Central memory CD8-positive, alpha-beta T cell (primary cell): ENCODE data around the gene DDX1.
A peak's percentile ranks its signal among the peaks of the same experiment; 100 is the strongest.
"Not testable (repeated sequence)": the region's sequence is repeated elsewhere in the genome, so short reads cannot be mapped to it uniquely, and the experiment has no call there.

Experiments
- ATAC-seq: fragments of 150-1000 bp; cut with Tn5 transposase; replicated peaks from 2 replicates; pipeline ENCODE4 v1.10.0; 2022; ENCODE audit warnings: mild to moderate bottlenecking, moderate FRiP score, moderate number of reproducible peaks; ENCODE audit not compliant: poor library complexity, severe bottlenecking; ENCODE audit errors: extremely low read depth
- DNase-seq, 2 donors: peaks; one replicate each; pipeline ENCODE4 v3.0.0; 2021; ENCODE audit warnings: low spot score in 2 of 2
- H3K27ac Mint-ChIP-seq: one replicate; pipeline ENCODE4 v1.8.0; 2022; ENCODE audit warnings: low read depth, mild to moderate bottlenecking, moderate library complexity, mixed read lengths
- H3K27me3 Mint-ChIP-seq: one replicate; pipeline ENCODE4 v1.8.0; 2022; ENCODE audit warnings: mixed read lengths
- H3K36me3 Mint-ChIP-seq: one replicate; pipeline ENCODE4 v1.8.0; 2022; ENCODE audit warnings: mild to moderate bottlenecking, moderate library complexity, mixed read lengths; ENCODE audit not compliant: insufficient read depth
- H3K4me1 Mint-ChIP-seq: one replicate; pipeline ENCODE4 v1.8.0; 2022; ENCODE audit warnings: mixed read lengths
- H3K4me3 Mint-ChIP-seq: one replicate; pipeline ENCODE4 v1.8.0; 2022; ENCODE audit warnings: mild to moderate bottlenecking, moderate library complexity, mixed read lengths
- H3K9me3 Mint-ChIP-seq: one replicate; pipeline ENCODE4 v1.8.0; 2022; ENCODE audit warnings: mixed read lengths

The DDX1 gene

GRCh38 chr2:15606481-15607441 lies 15.1 kb downstream of the DDX1 start:
- Mint-ChIP-seq H3K4me1 (peaks cover 5% of the 10 kb centered on the region), H3K27ac (no peak overlapping the region), H3K4me3 (no peak overlapping the region), H3K36me3 (peaks cover 73% of the 10 kb centered on the region), H3K27me3 (no peaks in the 10 kb centered on the region), H3K9me3 (no peaks in the 10 kb centered on the region)
- DNase-seq (no peak), ATAC-seq (no peak)

DNA sequence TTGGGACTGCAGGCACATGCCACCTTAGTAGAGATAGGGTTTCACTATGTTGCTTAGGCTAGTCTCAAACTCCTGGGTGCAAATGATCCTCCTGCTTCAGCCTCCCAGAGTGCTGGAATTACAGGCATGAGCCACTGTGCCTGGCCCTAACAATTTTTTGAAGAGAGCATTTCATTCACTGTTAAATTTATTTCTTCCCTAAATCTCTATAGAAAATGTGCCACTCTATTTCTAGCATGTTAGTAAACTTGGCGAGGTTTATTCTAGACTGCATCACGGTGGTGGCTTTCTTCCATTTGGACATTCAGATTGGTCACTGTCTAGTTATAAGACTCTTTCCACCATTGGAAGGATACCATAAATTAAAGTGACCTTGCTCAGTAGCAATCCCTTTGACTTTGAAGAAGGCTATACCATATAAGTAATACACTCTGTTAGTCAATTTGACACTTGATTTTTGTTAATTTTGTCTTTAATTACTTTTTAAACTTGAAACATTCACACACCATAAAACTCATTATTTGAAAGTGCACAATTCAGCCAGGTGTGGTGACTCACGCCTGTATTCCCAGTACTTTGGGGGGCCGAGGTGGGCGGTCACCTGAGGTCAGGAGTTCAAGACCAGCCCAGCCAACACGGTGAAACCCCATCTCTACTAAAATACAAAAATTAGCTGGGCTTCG lies 16.2 kb downstream of the DDX1 start:
- DNase-seq, result no peak
- peaks cover 5% of the 10 kb centered on the region for H3K4me1 Mint-ChIP-seq
- no peak overlapping the region for H3K4me3 Mint-ChIP-seq
- H3K9me3 Mint-ChIP-seq, result no peaks in the 10 kb centered on the region
- no peak for ATAC-seq
- no peak overlapping the region for H3K27ac Mint-ChIP-seq
- H3K27me3 Mint-ChIP-seq, result no peaks in the 10 kb centered on the region
- H3K36me3 Mint-ChIP-seq, result peaks cover 62% of the 10 kb centered on the region

DNA sequence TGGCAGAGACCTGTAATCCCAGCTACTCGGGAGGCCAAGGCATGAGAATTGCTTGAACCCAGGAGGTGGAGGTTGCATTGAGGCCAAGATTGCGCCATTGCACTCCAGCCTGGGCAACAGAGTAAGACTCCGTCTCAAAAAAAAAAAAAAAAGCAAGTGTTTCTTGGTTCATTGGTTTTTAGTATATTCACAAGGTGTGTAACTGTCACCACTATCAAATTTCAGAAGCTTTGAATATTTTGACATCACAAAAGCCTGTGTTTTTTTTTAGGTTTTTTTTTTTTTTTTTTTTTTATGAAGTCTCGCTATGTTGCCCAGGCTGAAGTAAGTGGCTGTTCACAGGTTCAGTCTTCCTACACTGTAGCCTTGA lies 16.7 kb downstream of the DDX1 start:
- H3K4me3 Mint-ChIP-seq, result no peak overlapping the region
- H3K36me3 Mint-ChIP-seq, result peaks cover 61% of the 10 kb centered on the region
- H3K9me3 Mint-ChIP-seq, result no peaks in the 10 kb centered on the region
- DNase-seq, result no peak
- H3K27me3 Mint-ChIP-seq, result no peaks in the 10 kb centered on the region
- peaks cover 5% of the 10 kb centered on the region for H3K4me1 Mint-ChIP-seq
- H3K27ac Mint-ChIP-seq, result no peak overlapping the region
- no peak for ATAC-seq

- Mint-ChIP-seq H3K9me3 (no peaks in the 10 kb centered on the region), H3K4me1 (peaks cover 4% of the 10 kb centered on the region), H3K36me3 (peaks cover 60% of the 10 kb centered on the region), H3K4me3 (no peak overlapping the region), H3K27me3 (no peaks in the 10 kb centered on the region), H3K27ac (peak overlapping the region; percentile 8)
- ATAC-seq (no peak), DNase-seq (no peak)
Measured at GRCh38 chr2:15609341-15610042, 17.8 kb downstream of the DDX1 start.

GRCh38 chr2:15610430-15610952 lies 18.8 kb downstream of the DDX1 start:
- H3K27me3 Mint-ChIP-seq, result no peaks in the 10 kb centered on the region
- H3K9me3 Mint-ChIP-seq, result no peaks in the 10 kb centered on the region
- H3K4me1 Mint-ChIP-seq, result no peaks in the 10 kb centered on the region
- H3K36me3 Mint-ChIP-seq, result peaks cover 54% of the 10 kb centered on the region
- H3K4me3 Mint-ChIP-seq, result no peak overlapping the region
- no peak overlapping the region for H3K27ac Mint-ChIP-seq
- ATAC-seq (no peak), DNase-seq (no peak)

DNA sequence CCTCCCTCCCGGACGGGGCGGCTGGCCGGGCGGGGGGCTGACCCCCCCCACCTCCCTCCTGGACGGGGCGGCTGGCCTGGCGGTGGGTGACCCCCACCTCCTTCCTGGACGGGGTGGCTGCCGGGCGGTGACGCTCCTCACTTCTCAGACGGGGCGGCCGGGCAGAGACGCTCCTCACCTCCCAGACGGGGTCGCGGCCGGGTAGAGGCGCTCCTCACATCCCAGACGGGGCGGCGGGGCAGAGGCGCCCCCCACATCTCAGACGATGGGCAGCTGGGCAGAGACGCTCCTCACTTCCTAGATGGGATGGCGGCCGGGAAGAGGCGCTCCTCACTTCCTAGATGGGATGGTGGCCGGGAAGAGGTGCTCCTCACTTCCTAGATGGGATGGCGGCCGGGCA lies 20.4 kb downstream of the DDX1 start:
- not testable (repeated sequence) for ATAC-seq, H3K4me3 Mint-ChIP-seq, H3K27ac Mint-ChIP-seq, H3K4me1 Mint-ChIP-seq, H3K27me3 Mint-ChIP-seq, DNase-seq, H3K9me3 Mint-ChIP-seq
- peaks cover 42% of the 10 kb centered on the region for H3K36me3 Mint-ChIP-seq

DNA sequence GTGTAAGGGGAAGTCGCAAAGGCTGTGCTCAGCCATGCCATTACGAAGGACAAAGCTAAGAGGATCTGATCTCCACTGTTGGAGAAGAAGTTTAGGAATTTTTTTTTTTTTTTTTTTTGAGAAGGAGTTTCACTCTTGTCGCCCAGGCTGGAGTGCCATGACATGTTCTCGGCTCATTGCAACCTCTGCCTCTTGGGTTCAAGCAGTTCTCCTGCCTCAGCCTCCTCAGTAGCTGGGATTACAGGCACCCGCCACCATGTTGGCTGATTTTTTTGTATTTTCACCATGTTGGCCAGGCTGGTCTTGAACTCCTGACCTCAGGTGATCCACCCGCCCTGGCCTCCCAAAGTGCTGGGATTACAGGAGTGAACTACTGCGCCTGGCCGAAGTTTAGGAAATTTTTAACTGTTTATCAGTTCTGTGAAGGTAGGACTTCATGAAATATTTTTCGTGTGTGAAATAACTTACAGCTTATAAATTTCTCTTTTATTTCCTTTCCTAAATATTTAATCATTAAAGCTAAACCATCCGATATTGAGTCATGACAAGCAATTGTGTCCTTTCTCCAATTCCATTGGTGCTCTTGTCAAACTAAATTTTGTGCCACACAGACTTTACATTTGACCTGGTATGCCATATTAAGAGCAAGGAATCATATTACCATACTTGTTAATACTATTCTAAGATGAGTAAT lies 22.2 kb downstream of the DDX1 start:
- Mint-ChIP-seq H3K9me3 (no peaks in the 10 kb centered on the region), H3K27ac (no peak overlapping the region)

DNA sequence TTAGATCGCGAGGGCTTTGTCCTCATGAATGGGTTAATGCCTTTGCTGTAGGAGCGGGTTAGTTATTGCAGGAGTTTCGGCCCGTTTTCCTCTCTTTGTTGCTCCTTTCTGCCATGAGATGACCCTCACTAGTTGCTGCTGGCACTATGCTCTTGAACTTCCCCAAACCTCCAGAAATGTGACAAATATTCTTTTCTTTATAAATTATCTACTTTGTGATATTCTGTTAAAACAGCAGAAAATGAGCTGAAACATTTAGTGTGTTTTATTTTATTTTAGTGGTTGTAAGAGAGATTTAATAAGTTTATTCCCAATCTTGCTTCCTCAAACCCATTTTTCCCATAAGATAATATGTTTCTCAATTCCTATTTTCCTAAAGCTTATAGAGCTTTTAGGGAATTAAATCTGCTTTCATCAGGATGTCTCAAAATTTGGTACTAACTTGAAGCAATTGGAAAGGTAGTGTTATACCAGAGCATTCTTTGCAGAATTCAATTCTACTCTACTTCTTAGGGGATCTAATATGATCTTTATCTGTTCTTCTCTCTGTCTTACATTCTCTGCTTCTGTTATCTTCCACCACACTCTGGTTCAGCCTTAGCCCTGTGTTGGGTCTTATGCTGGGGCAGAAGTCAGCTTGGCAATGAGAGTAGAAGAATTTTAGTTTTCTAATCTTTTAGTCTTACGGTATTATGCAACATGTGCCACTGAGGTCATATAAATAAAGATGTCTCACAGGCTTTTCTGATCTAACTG lies 23.1 kb downstream of the DDX1 start:
- Mint-ChIP-seq H3K4me1 (no peaks in the 10 kb centered on the region), H3K27me3 (no peaks in the 10 kb centered on the region), H3K4me3 (no peak overlapping the region), H3K27ac (no peak overlapping the region), H3K36me3 (peaks cover 30% of the 10 kb centered on the region), H3K9me3 (no peaks in the 10 kb centered on the region)
- DNase-seq (no peak), ATAC-seq (no peak)

More for the DNA sequence above, 22.2 kb downstream of the DDX1 start:
- no peak for DNase-seq
- no peak for ATAC-seq
- H3K27me3 Mint-ChIP-seq, result no peaks in the 10 kb centered on the region
- no peaks in the 10 kb centered on the region for H3K4me1 Mint-ChIP-seq
- no peak overlapping the region for H3K4me3 Mint-ChIP-seq
- peaks cover 33% of the 10 kb centered on the region for H3K36me3 Mint-ChIP-seq

DNA sequence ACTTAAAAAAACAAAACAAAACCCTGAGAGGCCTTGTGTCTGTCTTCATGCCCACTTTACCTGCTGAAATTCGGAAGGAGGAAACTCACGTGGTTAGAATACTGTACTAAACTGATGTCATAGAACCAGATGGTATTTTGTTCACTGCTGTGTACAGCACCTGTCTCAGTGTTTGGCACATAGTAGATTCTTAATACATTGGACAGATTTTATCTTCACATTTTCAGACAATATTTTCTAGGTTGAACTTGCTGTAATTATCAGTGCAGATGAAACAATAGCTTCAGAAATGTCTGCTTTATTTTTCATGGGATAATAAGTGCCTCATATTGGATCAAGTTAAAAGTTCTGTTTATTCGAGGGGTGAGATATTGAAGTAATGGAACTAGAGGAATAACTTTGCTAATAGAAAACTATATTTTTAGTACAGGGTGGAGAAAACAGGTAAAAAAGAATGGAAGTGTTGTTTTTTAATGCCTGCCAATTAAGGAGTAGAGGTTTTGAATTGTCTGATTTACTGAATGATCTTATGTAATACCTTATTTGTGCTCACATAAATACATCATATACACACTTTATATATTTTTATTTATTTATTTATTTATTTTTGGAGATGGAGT lies 23.7 kb downstream of the DDX1 start:
- no peaks in the 10 kb centered on the region for H3K4me1 Mint-ChIP-seq
- H3K27ac Mint-ChIP-seq, result no peak overlapping the region
- H3K36me3 Mint-ChIP-seq, result peaks cover 27% of the 10 kb centered on the region
- ATAC-seq (no peak), DNase-seq (no peak)
- H3K4me3 Mint-ChIP-seq, result no peak overlapping the region
- no peaks in the 10 kb centered on the region for H3K27me3 Mint-ChIP-seq
- no peaks in the 10 kb centered on the region for H3K9me3 Mint-ChIP-seq

DNA sequence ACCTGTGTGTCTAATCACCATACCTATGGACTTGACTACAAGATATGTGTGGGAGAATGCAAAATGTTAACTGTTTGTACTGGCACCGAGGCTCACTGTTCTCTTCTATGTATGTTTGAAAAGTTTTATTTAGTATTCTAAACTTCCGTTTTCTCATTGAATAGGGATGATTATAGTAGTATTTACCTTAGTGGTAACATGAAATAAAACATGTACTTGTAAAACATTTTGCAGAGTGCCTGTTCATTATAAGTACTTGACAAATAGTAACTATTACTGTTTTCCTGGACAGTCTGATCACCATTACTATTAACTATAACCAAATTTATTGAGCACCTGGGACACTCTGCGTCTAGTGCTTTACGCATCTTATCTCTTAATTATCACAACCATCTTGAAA lies 24.8 kb downstream of the DDX1 start:
- no peaks in the 10 kb centered on the region for H3K9me3 Mint-ChIP-seq
- H3K36me3 Mint-ChIP-seq, result peaks cover 31% of the 10 kb centered on the region
- H3K4me3 Mint-ChIP-seq, result no peak overlapping the region
- H3K27ac Mint-ChIP-seq, result no peak overlapping the region
- ATAC-seq (no peak), DNase-seq (no peak)
- no peaks in the 10 kb centered on the region for H3K27me3 Mint-ChIP-seq
- no peaks in the 10 kb centered on the region for H3K4me1 Mint-ChIP-seq
